SH-SY5Y (cell line): ENCODE measurements around the gene CCDC183.

Source experiments
- GATA2 ChIP-seq: IDR thresholded peaks from 2 replicates; pipeline ENCODE4 v1.6.1; 2011; ENCODE audit warnings: mild to moderate bottlenecking, low read depth, low read length
- GATA3 ChIP-seq: IDR thresholded peaks from 2 replicates; pipeline ENCODE4 v1.6.1; 2011; ENCODE audit warnings: low read depth, mild to moderate bottlenecking, low read length, moderate library complexity

- TF ChIP-seq GATA2 (no peak), GATA3 (no peak)
Observed at GRCh38 chr9:136786451-136786850, 9.7 kb upstream of the CCDC183 start.
